ENCODE data around the gene IFNA21.

Gene IFNA21

DNA sequence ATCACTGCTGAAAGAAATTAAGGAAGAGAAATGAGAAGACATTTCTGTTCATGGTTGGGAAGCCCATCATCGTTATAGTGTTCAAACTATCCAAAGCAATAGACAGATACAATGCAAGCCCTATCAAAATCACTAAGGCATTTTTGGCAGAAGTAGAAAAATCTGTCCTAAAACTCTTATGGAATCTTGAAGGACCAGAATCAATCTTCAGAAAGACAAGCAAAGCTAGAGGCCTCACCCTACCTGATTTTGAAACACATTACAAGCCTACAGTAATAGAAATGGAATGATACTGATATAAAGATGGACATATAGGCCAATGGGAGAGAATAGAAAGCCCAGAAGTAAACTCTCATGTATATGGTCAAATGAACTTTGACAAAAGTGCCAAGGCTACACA lies 4.9 kb upstream of the IFNA21 start:
- 0 out of 2 replicates have a peak, but pooled peaks cover 3% of the 10 kb centered on the region for H3K27me3 ChIP-seq (ENCODE audit: control insufficient read depth, low read length)
- no peak overlapping the region for H3K4me2 ChIP-seq (ENCODE audit: low read length)
- no peaks in the 10 kb centered on the region for H3F3A ChIP-seq (ENCODE audit: control insufficient read depth, insufficient read depth)
- no peak overlapping the region for H3K4me3 ChIP-seq (ENCODE audit: low read length)
- H3K4me1 ChIP-seq (ENCODE audit: control insufficient read depth, low read length), result no peaks in the 10 kb centered on the region
- H3K79me2 ChIP-seq (ENCODE audit: control insufficient read depth, low read length), result no peaks in the 10 kb centered on the region
- H4K20me1 ChIP-seq (ENCODE audit: control insufficient read depth, insufficient read depth, low read depth, low read length), result no peaks in the 10 kb centered on the region
- no peaks in the 10 kb centered on the region for H3K36me3 ChIP-seq (ENCODE audit: control insufficient read depth, low read length)
- no peaks in the 10 kb centered on the region for H3K9me3 ChIP-seq (ENCODE audit: control insufficient read depth, insufficient read depth, low read length)
- TF ChIP-seq EZH2phosphoT487 (IDR thresholded peaks at IDR 0.05; ENCODE audit: borderline replicate concordance, low read length) (no peak), CTCF (IDR thresholded peaks at IDR 0.05; ENCODE audit: low read depth, low read length, poor library complexity, severe bottlenecking) (no peak)
- H3K27ac ChIP-seq (ENCODE audit: low read depth, low read length), result no peak overlapping the region
- H3K9me2 ChIP-seq (replicated peaks; ENCODE audit: control insufficient read depth, low read length), result no peaks in the 10 kb centered on the region

- Histone ChIP-seq H3K4me2 (ENCODE audit: low read length) (no peak overlapping the region), H3F3A (ENCODE audit: control insufficient read depth, insufficient read depth) (no peaks in the 10 kb centered on the region), H4K20me1 (ENCODE audit: control insufficient read depth, insufficient read depth, low read depth, low read length) (no peaks in the 10 kb centered on the region), H3K79me2 (ENCODE audit: control insufficient read depth, low read length) (no peaks in the 10 kb centered on the region), H3K27me3 (ENCODE audit: control insufficient read depth, low read length) (no peaks in the 10 kb centered on the region; the same call in 1 of the 2 replicates), H3K9me2 (replicated peaks; ENCODE audit: control insufficient read depth, low read length) (no peaks in the 10 kb centered on the region), H3K9me3 (ENCODE audit: control insufficient read depth, insufficient read depth, low read length) (no peaks in the 10 kb centered on the region), H3K36me3 (ENCODE audit: control insufficient read depth, low read length) (no peaks in the 10 kb centered on the region), H3K4me1 (ENCODE audit: control insufficient read depth, low read length) (no peaks in the 10 kb centered on the region), H3K4me3 (ENCODE audit: low read length) (no peak overlapping the region), H3K27ac (ENCODE audit: low read depth, low read length) (no peak overlapping the region)
- no peak for TF ChIP-seq EZH2phosphoT487 (IDR thresholded peaks at IDR 0.05; ENCODE audit: borderline replicate concordance, low read length)
- no peak for TF ChIP-seq CTCF (IDR thresholded peaks at IDR 0.05; ENCODE audit: low read depth, low read length, poor library complexity, severe bottlenecking)
These were observed 944 bp downstream of the IFNA21 start for GRCh38 chr9:21165516-21165915.

DNA sequence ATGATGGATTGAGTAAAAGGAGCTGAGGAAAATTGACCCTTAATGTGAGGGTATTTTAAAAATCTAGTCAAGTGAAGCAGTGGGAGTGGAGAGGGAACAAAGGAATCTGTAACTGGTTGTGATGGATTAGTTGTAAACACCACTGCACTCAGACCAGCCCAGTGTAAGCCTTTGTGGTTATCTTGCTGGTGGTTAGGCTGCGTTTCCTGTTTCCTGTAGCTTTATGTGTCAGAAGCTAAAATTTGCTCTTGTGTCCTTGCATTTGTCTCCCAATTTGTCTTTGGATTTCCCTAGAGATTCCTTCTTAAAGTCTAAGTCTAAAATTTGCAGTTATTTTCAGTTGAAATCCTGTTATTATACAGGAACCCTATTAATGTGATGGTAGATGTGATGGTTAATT lies 6.3 kb downstream of the IFNA21 start:
- Histone ChIP-seq H3F3A (ENCODE audit: control insufficient read depth, insufficient read depth) (no peaks in the 10 kb centered on the region), H3K27me3 (ENCODE audit: control insufficient read depth, low read length) (no peaks in the 10 kb centered on the region; the same call in 1 of the 2 replicates), H3K27ac (ENCODE audit: low read depth, low read length) (no peak overlapping the region), H3K79me2 (ENCODE audit: control insufficient read depth, low read length) (no peaks in the 10 kb centered on the region), H3K4me3 (ENCODE audit: low read length) (no peak overlapping the region), H4K20me1 (ENCODE audit: control insufficient read depth, insufficient read depth, low read depth, low read length) (no peaks in the 10 kb centered on the region), H3K4me2 (ENCODE audit: low read length) (no peak overlapping the region), H3K9me3 (ENCODE audit: control insufficient read depth, insufficient read depth, low read length) (no peaks in the 10 kb centered on the region), H3K36me3 (ENCODE audit: control insufficient read depth, low read length) (no peaks in the 10 kb centered on the region), H3K9me2 (replicated peaks; ENCODE audit: control insufficient read depth, low read length) (no peaks in the 10 kb centered on the region), H3K4me1 (ENCODE audit: control insufficient read depth, low read length) (peaks cover 5% of the 10 kb centered on the region)
- TF ChIP-seq EZH2phosphoT487 (IDR thresholded peaks at IDR 0.05; ENCODE audit: borderline replicate concordance, low read length) (no peak), CTCF (IDR thresholded peaks at IDR 0.05; ENCODE audit: low read depth, low read length, poor library complexity, severe bottlenecking) (no peak)

Measured in DOHH2 (cell line).